Liver (tissue), 9 donors: ENCODE data around the gene ADAMTS20. TPM values are rescaled to one million over a fixed set of nuclear protein-coding genes. Genes with fewer than 3 reads are reported as not detected.
"Not testable (repeated sequence)": the region's sequence is repeated elsewhere in the genome, so short reads cannot be mapped to it uniquely, and the experiment has no call there.

Source experiments
- DNase-seq: peaks from one replicate; pipeline ENCODE4 v3.0.0-alpha.2; 2017; ENCODE audit warnings: low spot score
- H3K27ac ChIP-seq, 2 donors: one replicate each; pipeline ENCODE4 v1.7.0; 2013; ENCODE audit warnings: inconsistent platforms in 2 of 2, low read length in 2 of 2, control low read depth in 1 of 2, low read depth in 1 of 2, mild to moderate bottlenecking in 1 of 2
- H3K27me3 ChIP-seq, 4 donors: one replicate each; pipeline versions ENCODE4 v1.6.1 to v1.7.0; 2013; ENCODE audit warnings: low read length in 3 of 4, inconsistent platforms in 1 of 4, mild to moderate bottlenecking in 1 of 4, moderate library complexity in 1 of 4; ENCODE audit not compliant: control insufficient read depth in 4 of 4, insufficient read depth in 4 of 4
- H3K36me3 ChIP-seq, 4 donors: one replicate each; pipeline versions ENCODE4 v1.6.1 to v1.7.0; 2013; ENCODE audit warnings: low read length in 3 of 4, mild to moderate bottlenecking in 3 of 4, low read depth in 1 of 4, moderate library complexity in 1 of 4; ENCODE audit not compliant: control insufficient read depth in 4 of 4, insufficient read depth in 3 of 4
- H3K4me1 ChIP-seq, 4 donors: one replicate each; pipeline versions ENCODE4 v1.6.1 to v1.7.0; 2013; ENCODE audit warnings: low read length in 3 of 4, mild to moderate bottlenecking in 3 of 4, moderate library complexity in 1 of 4; ENCODE audit not compliant: control insufficient read depth in 4 of 4, insufficient read depth in 4 of 4
- H3K4me3 ChIP-seq, 3 donors: one replicate each; pipeline versions ENCODE4 v1.6.1 to v1.7.0; 2013; ENCODE audit warnings: low read length in 3 of 3, control low read depth in 1 of 3, low read depth in 1 of 3, mild to moderate bottlenecking in 1 of 3
- H3K9ac ChIP-seq, 2 donors: one replicate each; pipeline ENCODE4 v1.7.0; 2013; ENCODE audit warnings: low read length in 2 of 2, mild to moderate bottlenecking in 2 of 2, moderate library complexity in 2 of 2, control low read depth in 1 of 2, low read depth in 1 of 2
- H3K9me3 ChIP-seq, 4 donors: one replicate each; pipeline versions ENCODE4 v1.6.1 to v1.7.0; 2013; ENCODE audit warnings: low read length in 3 of 4; ENCODE audit not compliant: control insufficient read depth in 4 of 4
- EGR1 ChIP-seq, 2 donors: IDR thresholded peaks; 2 replicates each; pipeline ENCODE4 v1.6.1; 2016 to 2018; ENCODE audit warnings: antibody characterized with exemption in 2 of 2, low read depth in 2 of 2
- GABPA ChIP-seq, 2 donors: IDR thresholded peaks in 1 of 2; conservative IDR thresholded peaks in 1 of 2; 2 replicates each; pipeline ENCODE4 v1.6.1; 2016; ENCODE audit warnings: antibody characterized with exemption in 2 of 2, mild to moderate bottlenecking in 1 of 2, moderate library complexity in 1 of 2
- JUND ChIP-seq, 2 donors: IDR thresholded peaks; 2 replicates each; pipeline ENCODE4 v1.6.1; 2016; ENCODE audit warnings: antibody characterized with exemption in 2 of 2
- RAD21 ChIP-seq, 2 donors: IDR thresholded peaks; 2 replicates each; pipeline ENCODE4 v1.6.1; 2016; ENCODE audit warnings: antibody characterized with exemption in 2 of 2, mild to moderate bottlenecking in 2 of 2
- RXRA ChIP-seq, 2 donors: IDR thresholded peaks; 2 replicates each; pipeline ENCODE4 v1.6.1; 2017 to 2018; ENCODE audit warnings: antibody characterized with exemption in 2 of 2, mild to moderate bottlenecking in 1 of 2
- SP1 ChIP-seq: IDR thresholded peaks from 2 replicates; pipeline ENCODE4 v1.6.1; 2018; ENCODE audit warnings: antibody characterized with exemption, mild to moderate bottlenecking
- YY1 ChIP-seq: IDR thresholded peaks from 2 replicates; pipeline ENCODE4 v1.6.1; 2016; ENCODE audit warnings: antibody characterized with exemption, mild to moderate bottlenecking
- WGBS: extraction: QIAGEN DNeasy Blood & Tissue Kit; methylation state at CpG from one replicate; pipeline ENCODE4 v1.1.7; 2013; 5-methylcytosine and 5-hydroxymethylcytosine counted together
- polyA plus RNA-seq, 2 donors: library from polyadenylated mRNA; stranded (reverse) in 1 of 2; unstranded in 1 of 2; fragments of 200-250 nt in 1 of 2; fragments of >200 nt in 1 of 2; fragmentation: Nextera tagmentation in 1 of 2; extraction: Ambion mirVana in 1 of 2; gene quantifications; one replicate each; pipeline versions ENCODE4 v1.2.1 to v1.2.3, GENCODE V29; 2013 to 2015
- total RNA-seq, 2 donors: library from RNA; depleted of rRNA; stranded (reverse); fragments of >200 nt; gene quantifications; one replicate each; pipeline ENCODE4 v1.2.3, GENCODE V29; 2014
- TF ChIP-seq, protein P1 (sequence below): IDR thresholded peaks from 2 replicates; pipeline ENCODE4 v1.6.1; 2016; ENCODE audit warnings: antibody characterized with exemption
- TF ChIP-seq, protein P2 (sequence below): IDR thresholded peaks from 2 replicates; pipeline ENCODE4 v1.6.1; 2016; ENCODE audit warnings: antibody characterized with exemption
- TF ChIP-seq, protein P3 (sequence below): fragments of 150-350 bp; IDR thresholded peaks from 2 replicates; pipeline ENCODE4 v1.5.1; 2017; ENCODE audit warnings: improper control_type of control experiment, low read depth, low read length; ENCODE audit not compliant: missing input control
- donor health status: healthy.
- donor health status: healthy.
- donor health status: healthy.
- donor health status: healthy.
- donor health status: healthy.

ADAMTS20 gene
- total and polyA plus RNA-seq, 4 donors = 0.05 TPM; not detected in 3

DNA sequence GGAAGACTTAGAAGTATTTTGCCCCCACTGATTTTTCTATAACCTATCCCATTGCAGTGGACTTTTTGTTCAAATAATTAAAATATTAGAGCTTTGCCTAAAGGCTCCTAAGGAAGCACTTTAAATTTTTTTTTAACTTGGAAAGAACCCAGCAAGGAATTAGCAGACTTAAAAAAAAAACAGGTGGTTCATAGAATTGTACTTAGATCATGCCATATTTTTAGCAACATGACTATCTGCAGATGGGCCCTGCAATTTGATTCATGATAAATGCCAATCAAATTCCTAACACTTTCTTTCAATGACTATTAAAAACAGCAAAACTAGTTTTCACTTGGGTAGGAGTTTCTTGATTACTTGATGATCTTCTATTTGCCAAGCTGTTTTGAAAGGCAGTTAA, 11.5 kb downstream of the ADAMTS20 start (continued):
- TF ChIP-seq, protein P1, sequence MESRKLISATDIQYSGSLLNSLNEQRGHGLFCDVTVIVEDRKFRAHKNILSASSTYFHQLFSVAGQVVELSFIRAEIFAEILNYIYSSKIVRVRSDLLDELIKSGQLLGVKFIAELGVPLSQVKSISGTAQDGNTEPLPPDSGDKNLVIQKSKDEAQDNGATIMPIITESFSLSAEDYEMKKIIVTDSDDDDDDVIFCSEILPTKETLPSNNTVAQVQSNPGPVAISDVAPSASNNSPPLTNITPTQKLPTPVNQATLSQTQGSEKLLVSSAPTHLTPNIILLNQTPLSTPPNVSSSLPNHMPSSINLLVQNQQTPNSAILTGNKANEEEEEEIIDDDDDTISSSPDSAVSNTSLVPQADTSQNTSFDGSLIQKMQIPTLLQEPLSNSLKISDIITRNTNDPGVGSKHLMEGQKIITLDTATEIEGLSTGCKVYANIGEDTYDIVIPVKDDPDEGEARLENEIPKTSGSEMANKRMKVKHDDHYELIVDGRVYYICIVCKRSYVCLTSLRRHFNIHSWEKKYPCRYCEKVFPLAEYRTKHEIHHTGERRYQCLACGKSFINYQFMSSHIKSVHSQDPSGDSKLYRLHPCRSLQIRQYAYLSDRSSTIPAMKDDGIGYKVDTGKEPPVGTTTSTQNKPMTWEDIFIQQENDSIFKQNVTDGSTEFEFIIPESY = no peak
- TF ChIP-seq GABPA (IDR thresholded peaks at IDR 0.05 in 1 of 2, conservative IDR thresholded peaks at IDR 0.05 in 1 of 2) = no peak
- TF ChIP-seq, protein P2, sequence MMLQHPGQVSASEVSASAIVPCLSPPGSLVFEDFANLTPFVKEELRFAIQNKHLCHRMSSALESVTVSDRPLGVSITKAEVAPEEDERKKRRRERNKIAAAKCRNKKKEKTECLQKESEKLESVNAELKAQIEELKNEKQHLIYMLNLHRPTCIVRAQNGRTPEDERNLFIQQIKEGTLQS = no peak
- no peak for TF ChIP-seq SP1
- no peak for TF ChIP-seq EGR1 (IDR thresholded peaks at IDR 0.05; ENCODE audit: low read depth in 2 of 2)
- TF ChIP-seq JUND (IDR thresholded peaks at IDR 0.05) = no peak

DNA sequence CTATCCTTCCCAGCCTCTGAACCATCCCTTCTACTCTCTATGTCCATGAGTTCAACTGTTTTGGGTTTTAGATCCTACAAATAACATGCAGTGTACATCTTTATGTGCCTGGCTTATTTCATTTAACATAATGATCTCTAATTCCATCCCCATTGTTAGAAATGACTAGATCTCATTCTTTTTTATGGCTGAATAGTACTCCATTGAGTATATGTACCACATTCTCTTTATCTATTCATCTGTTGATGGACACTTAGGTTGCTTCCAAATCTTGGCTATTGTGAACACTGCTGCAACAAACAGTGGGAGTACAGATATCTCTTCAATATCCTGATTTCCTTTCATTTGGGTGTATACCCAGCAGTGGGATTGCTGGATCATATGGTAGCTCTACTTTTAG, 14.3 kb downstream of the ADAMTS20 start:
- H3K4me3 ChIP-seq, H3K27ac ChIP-seq, DNase-seq, H3K27me3 ChIP-seq, H3K9me3 ChIP-seq, H3K9ac ChIP-seq, H3K36me3 ChIP-seq, H3K4me1 ChIP-seq: not testable (repeated sequence)

DNA sequence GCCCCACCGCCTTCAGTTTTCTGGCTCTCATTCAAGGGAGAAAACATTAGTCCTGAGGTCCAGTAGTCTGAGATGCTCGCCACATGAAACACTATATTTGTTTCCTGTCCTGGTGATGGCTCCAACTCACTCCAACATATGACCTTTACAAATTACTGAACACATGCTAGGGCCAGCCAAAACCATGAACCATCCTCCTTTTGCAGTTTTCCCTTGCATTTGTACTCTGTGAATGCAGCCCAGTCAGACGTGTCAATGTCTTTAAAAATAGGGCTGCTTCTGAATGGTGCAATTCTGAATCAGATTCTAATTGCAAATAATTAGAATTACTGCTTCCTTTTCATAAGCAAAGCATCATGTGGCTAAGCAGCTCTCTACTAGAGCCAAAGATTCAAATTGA, 36.0 kb downstream of the ADAMTS20 start:
- peaks cover 0 to 2% (median 0%) of the 10 kb centered on the region in 4 donors for H3K27me3 ChIP-seq
- 65% methylated on average over 3 of the region's 3 CpGs for WGBS
- no peak for DNase-seq
- H3K4me3 ChIP-seq = no peak overlapping the region
- H3K27ac ChIP-seq = no peak overlapping the region
- no peaks in the 10 kb centered on the region for H3K4me1 ChIP-seq
- no peak overlapping the region for H3K9ac ChIP-seq
- no peaks in the 10 kb centered on the region for H3K36me3 ChIP-seq
- peaks cover 0 to 2% (median 0%) of the 10 kb centered on the region in 4 donors for H3K9me3 ChIP-seq
- TF ChIP-seq YY1 = no peak
- TF ChIP-seq GABPA (IDR thresholded peaks at IDR 0.05 in 1 of 2, conservative IDR thresholded peaks at IDR 0.05 in 1 of 2) = no peak
- no peak for TF ChIP-seq JUND (IDR thresholded peaks at IDR 0.05)
- TF ChIP-seq SP1 = no peak
- TF ChIP-seq RAD21 (IDR thresholded peaks at IDR 0.05) = no peak
- TF ChIP-seq EGR1 (IDR thresholded peaks at IDR 0.05; ENCODE audit: low read depth in 2 of 2) = no peak
- TF ChIP-seq, protein P3, sequence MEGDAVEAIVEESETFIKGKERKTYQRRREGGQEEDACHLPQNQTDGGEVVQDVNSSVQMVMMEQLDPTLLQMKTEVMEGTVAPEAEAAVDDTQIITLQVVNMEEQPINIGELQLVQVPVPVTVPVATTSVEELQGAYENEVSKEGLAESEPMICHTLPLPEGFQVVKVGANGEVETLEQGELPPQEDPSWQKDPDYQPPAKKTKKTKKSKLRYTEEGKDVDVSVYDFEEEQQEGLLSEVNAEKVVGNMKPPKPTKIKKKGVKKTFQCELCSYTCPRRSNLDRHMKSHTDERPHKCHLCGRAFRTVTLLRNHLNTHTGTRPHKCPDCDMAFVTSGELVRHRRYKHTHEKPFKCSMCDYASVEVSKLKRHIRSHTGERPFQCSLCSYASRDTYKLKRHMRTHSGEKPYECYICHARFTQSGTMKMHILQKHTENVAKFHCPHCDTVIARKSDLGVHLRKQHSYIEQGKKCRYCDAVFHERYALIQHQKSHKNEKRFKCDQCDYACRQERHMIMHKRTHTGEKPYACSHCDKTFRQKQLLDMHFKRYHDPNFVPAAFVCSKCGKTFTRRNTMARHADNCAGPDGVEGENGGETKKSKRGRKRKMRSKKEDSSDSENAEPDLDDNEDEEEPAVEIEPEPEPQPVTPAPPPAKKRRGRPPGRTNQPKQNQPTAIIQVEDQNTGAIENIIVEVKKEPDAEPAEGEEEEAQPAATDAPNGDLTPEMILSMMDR = no peak
- TF ChIP-seq, protein P1 = no peak
- no peak for TF ChIP-seq RXRA (IDR thresholded peaks at IDR 0.05)
